Measurements from ENCODE around the gene ANKRD16. TPM values are rescaled to one million over a fixed set of nuclear protein-coding genes. Genes with fewer than 3 reads are reported as not detected.
A peak's percentile ranks its signal among the peaks of the same experiment; 100 is the strongest.

The ANKRD16 gene
- total RNA-seq, 2 donors from 2014 or later = 9.9 to 13.0 TPM

DNA sequence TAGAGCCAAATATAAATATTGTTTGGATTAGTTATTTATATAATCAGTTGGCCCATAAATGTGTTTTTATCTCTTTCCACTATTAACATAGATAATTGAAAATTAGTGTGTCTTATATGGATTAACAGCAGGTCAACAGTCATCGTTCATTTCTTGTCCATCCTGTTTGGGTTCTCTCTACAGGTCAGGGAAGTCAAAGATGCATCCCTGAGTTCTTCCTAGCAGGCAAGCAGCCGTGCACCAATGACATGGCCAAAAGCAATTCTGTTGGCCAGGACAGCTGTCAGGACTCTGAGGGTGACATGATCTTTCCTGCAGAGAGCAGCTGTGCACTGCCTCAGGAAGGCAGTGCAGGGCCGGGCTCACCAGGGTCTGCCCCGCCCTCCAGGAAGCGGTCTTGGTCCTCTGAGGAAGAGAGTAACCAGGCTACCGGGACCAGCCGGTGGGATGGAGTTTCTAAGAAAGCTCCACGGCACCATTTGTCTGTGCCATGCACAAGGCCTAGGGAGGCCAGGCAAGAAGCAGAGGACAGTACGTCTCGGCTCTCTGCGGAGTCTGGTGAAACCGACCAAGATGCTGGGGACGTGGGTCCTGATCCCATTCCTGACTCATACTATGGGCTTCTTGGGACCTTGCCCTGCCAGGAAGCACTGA is 16.3 kb upstream of the ANKRD16 start:
- TF ChIP-seq POLR2A (IDR thresholded peaks at IDR 0.05) = no peak
- TF ChIP-seq, protein P1, sequence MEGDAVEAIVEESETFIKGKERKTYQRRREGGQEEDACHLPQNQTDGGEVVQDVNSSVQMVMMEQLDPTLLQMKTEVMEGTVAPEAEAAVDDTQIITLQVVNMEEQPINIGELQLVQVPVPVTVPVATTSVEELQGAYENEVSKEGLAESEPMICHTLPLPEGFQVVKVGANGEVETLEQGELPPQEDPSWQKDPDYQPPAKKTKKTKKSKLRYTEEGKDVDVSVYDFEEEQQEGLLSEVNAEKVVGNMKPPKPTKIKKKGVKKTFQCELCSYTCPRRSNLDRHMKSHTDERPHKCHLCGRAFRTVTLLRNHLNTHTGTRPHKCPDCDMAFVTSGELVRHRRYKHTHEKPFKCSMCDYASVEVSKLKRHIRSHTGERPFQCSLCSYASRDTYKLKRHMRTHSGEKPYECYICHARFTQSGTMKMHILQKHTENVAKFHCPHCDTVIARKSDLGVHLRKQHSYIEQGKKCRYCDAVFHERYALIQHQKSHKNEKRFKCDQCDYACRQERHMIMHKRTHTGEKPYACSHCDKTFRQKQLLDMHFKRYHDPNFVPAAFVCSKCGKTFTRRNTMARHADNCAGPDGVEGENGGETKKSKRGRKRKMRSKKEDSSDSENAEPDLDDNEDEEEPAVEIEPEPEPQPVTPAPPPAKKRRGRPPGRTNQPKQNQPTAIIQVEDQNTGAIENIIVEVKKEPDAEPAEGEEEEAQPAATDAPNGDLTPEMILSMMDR (IDR thresholded peaks at IDR 0.05) = no peak
- no peak for ATAC-seq
- Histone ChIP-seq H3K4me3 (no peak overlapping the region), H3K4me1 (no peaks in the 10 kb centered on the region), H3K27me3 (no peaks in the 10 kb centered on the region), H3K9me3 (no peaks in the 10 kb centered on the region), H3K27ac (no peak overlapping the region), H3K36me3 (replicated peaks in 1 of 2; ENCODE audit: insufficient read depth in 1 of 2, low read depth in 2 of 2) (peaks cover 9 to 20% of the 10 kb centered on the region in 2 donors)
- intact Hi-C loops (cut with DNase I) = no loop called here
- 80 to 86% methylated on average over 4 to 13 of the region's 13 CpGs for WGBS, 2 donors
- DNase-seq = no peak

GRCh38 chr10:5904227-5904626 is 14.5 kb upstream of the ANKRD16 start:
- intact Hi-C loops (cut with DNase I) = no loop called here
- Histone ChIP-seq H3K27ac (no peak overlapping the region), H3K4me3 (no peak overlapping the region), H3K27me3 (no peaks in the 10 kb centered on the region), H3K4me1 (peaks cover 3% of the 10 kb centered on the region), H3K36me3 (replicated peaks in 1 of 2; ENCODE audit: insufficient read depth in 1 of 2, low read depth in 2 of 2) (peaks cover 0 to 6% of the 10 kb centered on the region in 2 donors), H3K9me3 (no peaks in the 10 kb centered on the region)
- ATAC-seq (no peak), DNase-seq (no peak)
- TF ChIP-seq POLR2A (IDR thresholded peaks at IDR 0.05) = no peak
- TF ChIP-seq, protein P1 (IDR thresholded peaks at IDR 0.05) = no peak
- 71% methylated on average over 4 of the region's 4 CpGs for WGBS, 2 donors

DNA sequence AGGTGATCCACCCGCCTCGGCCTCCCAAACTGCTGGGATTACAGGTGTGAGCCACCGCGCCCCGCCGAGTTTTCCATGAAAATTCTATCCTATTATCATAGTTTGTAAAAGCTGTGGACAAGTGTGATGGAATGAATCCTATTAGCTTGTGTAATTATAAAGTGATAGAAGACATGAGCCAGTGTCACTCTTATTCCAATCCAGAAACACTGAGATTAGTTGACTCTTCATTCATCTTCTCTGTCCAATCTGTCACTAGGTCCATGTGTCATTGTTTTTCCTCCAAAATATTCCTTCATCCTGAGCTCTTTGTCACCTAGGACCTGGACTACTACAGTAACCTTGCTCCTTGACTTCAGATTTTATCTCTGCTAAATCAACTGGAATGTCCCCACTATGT is 13.9 kb upstream of the ANKRD16 start:
- peaks cover 0 to 2% of the 10 kb centered on the region in 2 donors for H3K36me3 ChIP-seq (replicated peaks in 1 of 2; ENCODE audit: insufficient read depth in 1 of 2, low read depth in 2 of 2)
- DNase-seq = no peak
- ATAC-seq = no peak
- intact Hi-C loops (cut with DNase I) = no loop called here
- peaks cover 3% of the 10 kb centered on the region for H3K4me1 ChIP-seq
- TF ChIP-seq POLR2A (IDR thresholded peaks at IDR 0.05) = no peak
- TF ChIP-seq, protein P1 (IDR thresholded peaks at IDR 0.05) = no peak
- WGBS, 2 donors = 96 to 99% methylated on average over 6 of the region's 6 CpGs
- H3K9me3 ChIP-seq = no peaks in the 10 kb centered on the region
- no peak overlapping the region for H3K4me3 ChIP-seq
- no peak overlapping the region for H3K27ac ChIP-seq
- H3K27me3 ChIP-seq = no peaks in the 10 kb centered on the region

DNA sequence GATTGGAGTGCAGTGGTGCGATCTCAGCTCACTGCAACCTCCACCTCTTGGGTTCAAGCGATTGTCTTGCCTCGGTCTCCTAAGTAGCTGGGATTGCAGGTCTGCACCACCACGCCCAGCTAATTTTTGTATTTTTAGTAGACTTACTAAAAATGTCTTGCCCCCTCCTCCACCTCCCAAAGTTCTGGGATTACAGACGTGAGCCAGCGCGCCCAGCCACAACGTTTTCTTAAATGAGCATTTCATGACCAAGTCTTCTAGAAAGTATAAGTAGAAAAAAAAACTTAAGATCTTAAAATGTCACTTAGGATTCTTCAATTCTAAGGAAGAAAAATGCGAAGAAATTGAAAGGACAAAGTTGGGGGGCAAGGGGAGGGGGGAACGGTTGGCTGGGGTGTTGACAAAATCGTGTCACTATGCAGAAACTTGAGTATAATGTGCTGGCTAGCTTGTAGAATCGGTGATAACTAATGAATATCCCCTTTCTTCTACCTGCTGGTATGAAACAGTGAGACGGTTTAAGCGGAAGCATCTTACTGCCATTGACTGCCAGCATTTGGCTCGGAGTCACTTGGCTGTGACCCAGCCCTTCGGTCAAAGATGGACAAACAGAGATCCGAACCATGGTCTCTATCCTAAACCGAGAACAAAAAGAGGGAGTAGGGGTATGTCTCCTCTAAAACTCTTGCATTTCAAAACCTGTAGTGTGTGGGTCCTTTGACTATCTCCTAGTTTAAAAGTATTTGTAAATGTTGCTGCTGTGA is 13.0 kb upstream of the ANKRD16 start:
- Histone ChIP-seq H3K4me1 (peaks cover 3% of the 10 kb centered on the region), H3K27ac (no peak overlapping the region), H3K36me3 (replicated peaks in 1 of 2; ENCODE audit: insufficient read depth in 1 of 2, low read depth in 2 of 2) (peaks cover 0 to 2% of the 10 kb centered on the region in 2 donors), H3K4me3 (no peak overlapping the region), H3K9me3 (no peaks in the 10 kb centered on the region), H3K27me3 (no peaks in the 10 kb centered on the region)
- WGBS, 2 donors = 75 to 77% methylated on average over 18 of the region's 18 CpGs
- intact Hi-C loops (cut with DNase I) = no loop called here
- TF ChIP-seq, protein P1 (IDR thresholded peaks at IDR 0.05) = no peak
- no peak for TF ChIP-seq POLR2A (IDR thresholded peaks at IDR 0.05)
- DNase-seq (no peak), ATAC-seq (peak; percentile 14)

Measured in body of pancreas (tissue), 4 donors.